ENCODE results near the gene GP1BB. TPM values are rescaled to one million over a fixed set of nuclear protein-coding genes. Genes with fewer than 3 reads are reported as not detected.

Gene GP1BB
- total RNA-seq, 1 experiment from 2014 or later: 4.3 TPM

- no peak for TF ChIP-seq PRRX2 (CRISPR knock-in tag; IDR thresholded peaks at IDR 0.05)
These were observed 36.2 kb downstream of the GP1BB start (continued) for GRCh38 chr22:19759427-19760057.

- POLR2A ChIA-PET: no interaction called here
- Mint-ChIP-seq H3K27ac (peak within 1 kb of the TSS; percentile 72), H3K4me3 (peak within 1 kb of the TSS; percentile 70), H3K4me1 (peaks cover 43% of the 10 kb centered on the region), H3K9me3 (no peaks in the 10 kb centered on the region), H3K36me3 (no peaks in the 10 kb centered on the region), H3K27me3 (ENCODE audit: low read depth) (peaks cover 90% of the 10 kb centered on the region)
- no peak for DNase-seq (ENCODE audit: low spot score)
- CTCF ChIA-PET: interaction anchor here (0.7 kb wide), 1 partner anchor 37 kb away, joined by 3 read pairs; the partner anchor contains the start of gene GP1BB
- TF ChIP-seq ZNF423 (CRISPR knock-in tag; IDR thresholded peaks at IDR 0.05) (peak; percentile 45; the same call in 1 of the 2 replicates), ZNF512 (CRISPR knock-in tag; IDR thresholded peaks at IDR 0.05; ENCODE audit: borderline replicate concordance) (peak; percentile 90; the same call in 1 of the 2 replicates), ATF3 (CRISPR knock-in tag; conservative IDR thresholded peaks at IDR 0.05) (no peak)
- no peak for ATAC-seq
These were observed 37.0 kb downstream of the GP1BB start, which contains the start of gene TBX1 for GRCh38 chr22:19760058-19760950. TBX1 (plus strand) TSS chr22:19760778; CDS start chr22:19760844, 66 bp downstream.

GRCh38 chr22:19760951-19761724, 37.8 kb downstream of the GP1BB start:
- peak overlapping the region; percentile 70 for H3K4me3 Mint-ChIP-seq
- TF ChIP-seq FOXK1 (CRISPR knock-in tag; IDR thresholded peaks at IDR 0.05): no peak
- no peak for TF ChIP-seq MAX (CRISPR knock-in tag; IDR thresholded peaks at IDR 0.05)
- no peak for TF ChIP-seq CDX4 (CRISPR knock-in tag; IDR thresholded peaks at IDR 0.05; ENCODE audit: borderline replicate concordance)
- no peak for TF ChIP-seq AFF4 (CRISPR knock-in tag; IDR thresholded peaks at IDR 0.05; ENCODE audit: borderline replicate concordance)
- H3K36me3 Mint-ChIP-seq: no peaks in the 10 kb centered on the region
- H3K27ac Mint-ChIP-seq: peak overlapping the region; percentile 72; the same call in 1 of the 2 replicates
- no peak; the same call in 1 of the 2 replicates for ATAC-seq
- DNase-seq (ENCODE audit: low spot score): no peak
- POLR2A ChIA-PET: no interaction called here
- CTCF ChIA-PET: interaction anchor here (5.3 to 5.4 kb wide), 2 partner anchors 6 to 30 kb away, joined by 42 to 44 read pairs; no protein-coding TSS in a partner anchor
- H3K4me1 Mint-ChIP-seq: peaks cover 42% of the 10 kb centered on the region
- no peaks in the 10 kb centered on the region for H3K9me3 Mint-ChIP-seq
- peaks cover 87% of the 10 kb centered on the region for H3K27me3 Mint-ChIP-seq (ENCODE audit: low read depth)

Data from WTC11 (cell line).